K562 (cell line): ENCODE measurements around the gene EXOSC1. TPM values are rescaled to one million over a fixed set of nuclear protein-coding genes. Genes with fewer than 3 reads are reported as not detected.

Experiments
- BMI1 ChIP-seq: fragments of 150-350 bp; IDR thresholded peaks from 2 replicates; pipeline ENCODE4 v1.6.1; 2014; ENCODE audit warnings: low read length
- GATAD2B ChIP-seq: fragments of 450-650 bp; IDR thresholded peaks from 2 replicates; pipeline ENCODE4 v1.6.1; 2017; ENCODE audit warnings: mild to moderate bottlenecking, borderline replicate concordance
- HNRNPLL ChIP-seq: fragments of 200-400 bp; formaldehyde crosslinking; IDR thresholded peaks from 2 replicates; pipeline ENCODE4 v1.6.1; 2017; ENCODE audit warnings: low read length, low read depth, mild to moderate bottlenecking; ENCODE audit not compliant: poor library complexity, severe bottlenecking
- KDM5B ChIP-seq: fragments of 200-600 bp; sonication (generic); IDR thresholded peaks from 2 replicates; pipeline ENCODE4 v1.6.1; 2012; ENCODE audit warnings: low read depth, mild to moderate bottlenecking, moderate library complexity, low read length, control low read depth, inconsistent platforms; ENCODE audit not compliant: insufficient replicate concordance
- KLF10 ChIP-seq: fragments of 250-450 bp; sonication (Bioruptor Pico); IDR thresholded peaks from 2 replicates; pipeline ENCODE4 v1.6.1; 2021; ENCODE audit warnings: matching md5 sums
- NFE2L1 ChIP-seq: fragments of 450-650 bp; IDR thresholded peaks from 2 replicates; pipeline ENCODE4 v1.6.1; 2016; ENCODE audit warnings: missing genetic modification characterization, low read depth, mild to moderate bottlenecking, missing compliant biosample characterization, moderate library complexity, borderline replicate concordance
- PHF21A ChIP-seq: fragments of 450-650 bp; IDR thresholded peaks from 2 replicates; pipeline ENCODE4 v1.6.1; 2017; ENCODE audit warnings: low read depth, borderline replicate concordance
- POLR2B ChIP-seq: fragments of 450-650 bp; IDR thresholded peaks from 2 replicates; pipeline ENCODE4 v1.6.1; 2018; ENCODE audit warnings: low read depth; ENCODE audit not compliant: partially characterized antibody
- PPARD ChIP-seq: fragments of 250-450 bp; sonication (Bioruptor Pico); IDR thresholded peaks from 2 replicates; pipeline ENCODE4 v1.8.0; 2022; ENCODE audit warnings: inconsistent platforms, mild to moderate bottlenecking, moderate library complexity
- SIN3A ChIP-seq, 2 experiments: fragments of 150-350 bp in 1 of 2; IDR thresholded peaks; 2 replicates each; pipeline ENCODE4 v1.6.1; 2011 to 2016; ENCODE audit warnings: borderline replicate concordance in 2 of 2, low read depth in 2 of 2, low read length in 2 of 2, mild to moderate bottlenecking in 2 of 2, moderate library complexity in 2 of 2; ENCODE audit not compliant: control insufficient read depth in 1 of 2
- ZBTB2 ChIP-seq: fragments of 450-650 bp; IDR thresholded peaks from 2 replicates; pipeline ENCODE4 v1.6.1; 2016; ENCODE audit warnings: antibody characterized with exemption
- ZFP1 ChIP-seq: fragments of 450-650 bp; formaldehyde crosslinking; IDR thresholded peaks from 2 replicates; pipeline ENCODE4 v1.4.0; 2020; ENCODE audit warnings: mild to moderate bottlenecking, mixed read lengths
- ZNF444 ChIP-seq: fragments of 250-450 bp; sonication (Bioruptor Pico); IDR thresholded peaks from 2 replicates; pipeline ENCODE4 v1.4.0; 2020; ENCODE audit warnings: mild to moderate bottlenecking, moderate library complexity
- ZNF778 ChIP-seq: fragments of 450-650 bp; formaldehyde crosslinking; IDR thresholded peaks from 2 replicates; pipeline ENCODE4 v1.4.0; 2020; ENCODE audit warnings: mild to moderate bottlenecking, moderate library complexity
- ZNF79 ChIP-seq: fragments of 250-450 bp; sonication (Bioruptor Pico); IDR thresholded peaks from 2 replicates; pipeline ENCODE4 v1.4.0; 2020; ENCODE audit warnings: low read depth, mild to moderate bottlenecking, moderate library complexity
- ZZZ3 ChIP-seq: fragments of 450-650 bp; IDR thresholded peaks from 2 replicates; pipeline ENCODE4 v1.6.1; 2016; ENCODE audit warnings: antibody characterized with exemption, mild to moderate bottlenecking, moderate library complexity
- polyA plus RNA-seq, 8 experiments: library from polyadenylated mRNA; depleted of rRNA in 4 of 8; stranded (reverse) in 5 of 8; unstranded in 3 of 8; fragments of >200 nt; fragmentation: Nextera tagmentation in 2 of 8; fragmentation: Illumina TruSeq in 1 of 8; extraction: Ambion mirVana in 2 of 8; extraction: Trizol in 1 of 8; gene quantifications; 2 replicates each; pipeline versions ENCODE4 v1.2.1 to v1.2.3, GENCODE V29; 2011 to 2014; ENCODE audit warnings: inconsistent platforms in 1 of 8, missing spikeins in 1 of 8
- total RNA-seq, 7 experiments: library from RNA; depleted of rRNA in 6 of 7; stranded (reverse); fragments of >200 nt in 6 of 7; fragmentation: Illumina TruSeq in 2 of 7; extraction: Trizol in 2 of 7; gene quantifications; 2 replicates each; pipeline versions ENCODE4 v1.2.1 to v1.2.3, GENCODE V29; 2011 to 2021; ENCODE audit warnings: low replicate concordance in 1 of 7
- TF ChIP-seq, protein P1 (sequence below): fragments of 450-650 bp; IDR thresholded peaks from 2 replicates; pipeline ENCODE4 v1.6.1; 2014; ENCODE audit warnings: low read depth, mild to moderate bottlenecking, moderate library complexity, borderline replicate concordance
- TF ChIP-seq, protein P2 (sequence below): fragments of 450-650 bp; IDR thresholded peaks from 2 replicates; pipeline ENCODE4 v1.6.1; 2018; ENCODE audit not compliant: partially characterized antibody
- TF ChIP-seq, protein P3 (sequence below): fragments of 250-450 bp; sonication (Bioruptor Pico); IDR thresholded peaks from 2 replicates; pipeline ENCODE4 v1.4.0; 2020; ENCODE audit warnings: mild to moderate bottlenecking

Gene EXOSC1
- total and polyA plus RNA-seq, 9 of the 15 experiments (the other 6 are each of a cell fraction or from before 2014, with no cell fraction given): 44.3 to 117 (median 67.0) TPM

DNA sequence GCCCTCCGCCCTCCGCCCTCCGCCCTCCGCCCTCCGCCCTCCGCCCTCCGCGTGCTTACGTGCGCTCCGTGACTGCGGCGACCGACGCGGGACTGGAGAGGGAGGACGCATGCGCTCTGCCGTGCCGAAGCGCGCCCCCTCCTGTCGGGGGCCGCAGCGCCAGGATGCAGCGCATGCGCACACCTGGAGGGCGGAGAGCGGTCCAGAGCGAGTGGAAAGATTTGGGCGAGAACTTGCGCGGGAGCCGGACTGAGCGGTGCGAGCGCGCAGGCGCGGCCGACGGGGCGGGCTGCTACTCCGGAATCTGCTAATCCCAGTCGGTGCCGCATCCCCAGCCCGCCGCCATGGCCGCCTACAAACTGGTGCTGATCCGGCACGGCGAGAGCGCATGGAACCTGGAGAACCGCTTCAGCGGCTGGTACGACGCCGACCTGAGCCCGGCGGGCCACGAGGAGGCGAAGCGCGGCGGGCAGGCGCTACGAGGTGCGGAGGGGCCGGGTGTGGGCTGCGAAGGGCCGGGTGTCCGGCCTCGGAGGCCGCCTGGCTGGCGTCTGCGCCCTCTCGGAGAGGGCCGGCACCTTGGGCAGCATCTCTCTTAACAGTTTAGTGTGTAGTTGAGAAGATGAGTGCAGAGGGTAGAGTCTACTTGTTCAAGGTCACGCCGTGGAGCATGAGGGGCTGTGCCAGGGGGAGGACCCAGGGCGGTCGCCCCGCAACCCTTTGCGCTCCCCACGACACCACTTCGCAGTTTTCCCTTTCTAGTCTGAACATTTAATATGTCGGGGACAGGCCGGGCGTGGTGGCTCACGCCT lies 19.6 kb downstream of the EXOSC1 start, which contains the start of gene PGAM1 (continued):
- no peak for TF ChIP-seq PHF21A
- TF ChIP-seq ZNF79 (CRISPR knock-in tag): no peak
- TF ChIP-seq KDM5B: peak; percentile 57
- peak; percentile 75 for TF ChIP-seq HNRNPLL
- TF ChIP-seq ZBTB2: peak; percentile 97
- TF ChIP-seq BMI1: no peak
- TF ChIP-seq SIN3A (IDR thresholded peaks at IDR 0.05; ENCODE audit: borderline replicate concordance in 2 of 2, control insufficient read depth in 1 of 2, low read depth in 2 of 2, low read length in 2 of 2): no peak; a peak in 1 of 4 replicates
- TF ChIP-seq GATAD2B: no peak
- TF ChIP-seq, protein P1, sequence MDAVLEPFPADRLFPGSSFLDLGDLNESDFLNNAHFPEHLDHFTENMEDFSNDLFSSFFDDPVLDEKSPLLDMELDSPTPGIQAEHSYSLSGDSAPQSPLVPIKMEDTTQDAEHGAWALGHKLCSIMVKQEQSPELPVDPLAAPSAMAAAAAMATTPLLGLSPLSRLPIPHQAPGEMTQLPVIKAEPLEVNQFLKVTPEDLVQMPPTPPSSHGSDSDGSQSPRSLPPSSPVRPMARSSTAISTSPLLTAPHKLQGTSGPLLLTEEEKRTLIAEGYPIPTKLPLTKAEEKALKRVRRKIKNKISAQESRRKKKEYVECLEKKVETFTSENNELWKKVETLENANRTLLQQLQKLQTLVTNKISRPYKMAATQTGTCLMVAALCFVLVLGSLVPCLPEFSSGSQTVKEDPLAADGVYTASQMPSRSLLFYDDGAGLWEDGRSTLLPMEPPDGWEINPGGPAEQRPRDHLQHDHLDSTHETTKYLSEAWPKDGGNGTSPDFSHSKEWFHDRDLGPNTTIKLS: peak; percentile 47; the same call in 1 of the 2 replicates
- TF ChIP-seq, protein P2, sequence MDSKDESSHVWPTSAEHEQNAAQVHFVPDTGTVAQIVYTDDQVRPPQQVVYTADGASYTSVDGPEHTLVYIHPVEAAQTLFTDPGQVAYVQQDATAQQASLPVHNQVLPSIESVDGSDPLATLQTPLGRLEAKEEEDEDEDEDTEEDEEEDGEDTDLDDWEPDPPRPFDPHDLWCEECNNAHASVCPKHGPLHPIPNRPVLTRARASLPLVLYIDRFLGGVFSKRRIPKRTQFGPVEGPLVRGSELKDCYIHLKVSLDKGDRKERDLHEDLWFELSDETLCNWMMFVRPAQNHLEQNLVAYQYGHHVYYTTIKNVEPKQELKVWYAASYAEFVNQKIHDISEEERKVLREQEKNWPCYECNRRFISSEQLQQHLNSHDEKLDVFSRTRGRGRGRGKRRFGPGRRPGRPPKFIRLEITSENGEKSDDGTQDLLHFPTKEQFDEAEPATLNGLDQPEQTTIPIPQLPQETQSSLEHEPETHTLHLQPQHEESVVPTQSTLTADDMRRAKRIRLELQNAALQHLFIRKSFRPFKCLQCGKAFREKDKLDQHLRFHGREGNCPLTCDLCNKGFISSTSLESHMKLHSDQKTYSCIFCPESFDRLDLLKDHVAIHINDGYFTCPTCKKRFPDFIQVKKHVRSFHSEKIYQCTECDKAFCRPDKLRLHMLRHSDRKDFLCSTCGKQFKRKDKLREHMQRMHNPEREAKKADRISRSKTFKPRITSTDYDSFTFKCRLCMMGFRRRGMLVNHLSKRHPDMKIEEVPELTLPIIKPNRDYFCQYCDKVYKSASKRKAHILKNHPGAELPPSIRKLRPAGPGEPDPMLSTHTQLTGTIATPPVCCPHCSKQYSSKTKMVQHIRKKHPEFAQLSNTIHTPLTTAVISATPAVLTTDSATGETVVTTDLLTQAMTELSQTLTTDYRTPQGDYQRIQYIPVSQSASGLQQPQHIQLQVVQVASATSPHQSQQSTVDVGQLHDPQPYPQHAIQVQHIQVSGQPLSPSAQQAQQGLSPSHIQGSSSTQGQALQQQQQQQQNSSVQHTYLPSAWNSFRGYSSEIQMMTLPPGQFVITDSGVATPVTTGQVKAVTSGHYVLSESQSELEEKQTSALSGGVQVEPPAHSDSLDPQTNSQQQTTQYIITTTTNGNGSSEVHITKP: no peak
- no peak for TF ChIP-seq NFE2L1
- TF ChIP-seq PPARD (CRISPR knock-in tag): no peak
- TF ChIP-seq KLF10 (CRISPR knock-in tag): no peak
- TF ChIP-seq, protein P3, sequence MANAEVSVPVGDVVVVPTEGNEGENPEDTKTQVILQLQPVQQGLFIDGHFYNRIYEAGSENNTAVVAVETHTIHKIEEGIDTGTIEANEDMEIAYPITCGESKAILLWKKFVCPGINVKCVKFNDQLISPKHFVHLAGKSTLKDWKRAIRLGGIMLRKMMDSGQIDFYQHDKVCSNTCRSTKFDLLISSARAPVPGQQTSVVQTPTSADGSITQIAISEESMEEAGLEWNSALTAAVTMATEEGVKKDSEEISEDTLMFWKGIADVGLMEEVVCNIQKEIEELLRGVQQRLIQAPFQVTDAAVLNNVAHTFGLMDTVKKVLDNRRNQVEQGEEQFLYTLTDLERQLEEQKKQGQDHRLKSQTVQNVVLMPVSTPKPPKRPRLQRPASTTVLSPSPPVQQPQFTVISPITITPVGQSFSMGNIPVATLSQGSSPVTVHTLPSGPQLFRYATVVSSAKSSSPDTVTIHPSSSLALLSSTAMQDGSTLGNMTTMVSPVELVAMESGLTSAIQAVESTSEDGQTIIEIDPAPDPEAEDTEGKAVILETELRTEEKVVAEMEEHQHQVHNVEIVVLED: peak; percentile 89
- TF ChIP-seq ZZZ3: no peak
- TF ChIP-seq ZNF778: no peak
- TF ChIP-seq ZNF444: no peak
- TF ChIP-seq ZFP1 (CRISPR knock-in tag): no peak
- TF ChIP-seq POLR2B: peak; percentile 76
